ENCODE data around the gene CDH23.

CDH23 gene

GRCh38 chr10:71632200-71632820 is 235.6 kb downstream of the CDH23 start:
- H3K9ac ChIP-seq (ENCODE audit: low read length) = no peak overlapping the region
- no peaks in the 10 kb centered on the region for H3K4me1 ChIP-seq (ENCODE audit: insufficient read depth, low read length)
- H3K9me3 ChIP-seq (ENCODE audit: low read length) = no peaks in the 10 kb centered on the region
- H3K27me3 ChIP-seq (ENCODE audit: control insufficient read depth in 1 of 2, insufficient read depth in 2 of 2, low read length in 2 of 2) = no peaks in the 10 kb centered on the region
- H3K4me3 ChIP-seq (ENCODE audit: low read depth in 1 of 2, low read length in 2 of 2) = no peak overlapping the region
- no peak overlapping the region for H3K27ac ChIP-seq (ENCODE audit: low read depth, low read length)
- no peaks in the 10 kb centered on the region for H3K36me3 ChIP-seq (ENCODE audit: insufficient read depth, low read length)

- H3K9me3 ChIP-seq (ENCODE audit: low read length) = no peaks in the 10 kb centered on the region
- no peaks in the 10 kb centered on the region for H3K27me3 ChIP-seq (ENCODE audit: control insufficient read depth in 1 of 2, insufficient read depth in 2 of 2, low read length in 2 of 2)
- no peak overlapping the region for H3K27ac ChIP-seq (ENCODE audit: low read depth, low read length)
- no peaks in the 10 kb centered on the region for H3K4me1 ChIP-seq (ENCODE audit: insufficient read depth, low read length)
- H3K4me3 ChIP-seq (ENCODE audit: low read depth in 1 of 2, low read length in 2 of 2) = no peak overlapping the region
- H3K9ac ChIP-seq (ENCODE audit: low read length) = no peak overlapping the region
- no peaks in the 10 kb centered on the region for H3K36me3 ChIP-seq (ENCODE audit: insufficient read depth, low read length)
These were observed 236.3 kb downstream of the CDH23 start for GRCh38 chr10:71632896-71633600.

GRCh38 chr10:71633920-71634319 is 237.2 kb downstream of the CDH23 start:
- Histone ChIP-seq H3K27me3 (ENCODE audit: control insufficient read depth in 1 of 2, insufficient read depth in 2 of 2, low read length in 2 of 2) (no peaks in the 10 kb centered on the region), H3K9ac (ENCODE audit: low read length) (no peak overlapping the region), H3K36me3 (ENCODE audit: insufficient read depth, low read length) (no peaks in the 10 kb centered on the region), H3K4me3 (ENCODE audit: low read depth in 1 of 2, low read length in 2 of 2) (no peak overlapping the region), H3K9me3 (ENCODE audit: low read length) (no peaks in the 10 kb centered on the region), H3K27ac (ENCODE audit: low read depth, low read length) (no peak overlapping the region), H3K4me1 (ENCODE audit: insufficient read depth, low read length) (no peaks in the 10 kb centered on the region)

- no peak overlapping the region for H3K27ac ChIP-seq (ENCODE audit: low read depth, low read length)
- H3K27me3 ChIP-seq (ENCODE audit: control insufficient read depth in 1 of 2, insufficient read depth in 2 of 2, low read length in 2 of 2) = no peaks in the 10 kb centered on the region
- no peak overlapping the region for H3K4me3 ChIP-seq (ENCODE audit: low read depth in 1 of 2, low read length in 2 of 2)
- H3K36me3 ChIP-seq (ENCODE audit: insufficient read depth, low read length) = no peaks in the 10 kb centered on the region
- no peak overlapping the region for H3K9ac ChIP-seq (ENCODE audit: low read length)
- H3K9me3 ChIP-seq (ENCODE audit: low read length) = no peaks in the 10 kb centered on the region
- H3K4me1 ChIP-seq (ENCODE audit: insufficient read depth, low read length) = no peaks in the 10 kb centered on the region
These were observed 237.9 kb downstream of the CDH23 start for GRCh38 chr10:71634531-71635164.

GRCh38 chr10:71635251-71635866 is 238.6 kb downstream of the CDH23 start:
- H3K9ac ChIP-seq (ENCODE audit: low read length) = no peak overlapping the region
- no peaks in the 10 kb centered on the region for H3K36me3 ChIP-seq (ENCODE audit: insufficient read depth, low read length)
- H3K27me3 ChIP-seq (ENCODE audit: control insufficient read depth in 1 of 2, insufficient read depth in 2 of 2, low read length in 2 of 2) = no peaks in the 10 kb centered on the region
- H3K4me3 ChIP-seq (ENCODE audit: low read depth in 1 of 2, low read length in 2 of 2) = no peak overlapping the region
- no peaks in the 10 kb centered on the region for H3K4me1 ChIP-seq (ENCODE audit: insufficient read depth, low read length)
- no peaks in the 10 kb centered on the region for H3K9me3 ChIP-seq (ENCODE audit: low read length)
- H3K27ac ChIP-seq (ENCODE audit: low read depth, low read length) = no peak overlapping the region

- H3K27me3 ChIP-seq (ENCODE audit: control insufficient read depth in 1 of 2, insufficient read depth in 2 of 2, low read length in 2 of 2) = no peaks in the 10 kb centered on the region
- no peak overlapping the region for H3K27ac ChIP-seq (ENCODE audit: low read depth, low read length)
- H3K4me1 ChIP-seq (ENCODE audit: insufficient read depth, low read length) = no peaks in the 10 kb centered on the region
These were observed 239.1 kb downstream of the CDH23 start for GRCh38 chr10:71635867-71636266.

GRCh38 chr10:71636588-71636987 is 239.9 kb downstream of the CDH23 start:
- H3K4me1 ChIP-seq (ENCODE audit: insufficient read depth, low read length) = no peaks in the 10 kb centered on the region
- no peaks in the 10 kb centered on the region for H3K36me3 ChIP-seq (ENCODE audit: insufficient read depth, low read length)
- H3K9ac ChIP-seq (ENCODE audit: low read length) = no peak overlapping the region
- H3K27ac ChIP-seq (ENCODE audit: low read depth, low read length) = no peak overlapping the region
- H3K27me3 ChIP-seq (ENCODE audit: control insufficient read depth in 1 of 2, insufficient read depth in 2 of 2, low read length in 2 of 2) = no peaks in the 10 kb centered on the region
- H3K4me3 ChIP-seq (ENCODE audit: low read depth in 1 of 2, low read length in 2 of 2) = no peak overlapping the region
- H3K9me3 ChIP-seq (ENCODE audit: low read length) = no peaks in the 10 kb centered on the region

More at GRCh38 chr10:71635867-71636266, 239.1 kb downstream of the CDH23 start:
- no peak overlapping the region for H3K4me3 ChIP-seq (ENCODE audit: low read depth in 1 of 2, low read length in 2 of 2)
- no peaks in the 10 kb centered on the region for H3K36me3 ChIP-seq (ENCODE audit: insufficient read depth, low read length)
- H3K9me3 ChIP-seq (ENCODE audit: low read length) = no peaks in the 10 kb centered on the region
- H3K9ac ChIP-seq (ENCODE audit: low read length) = no peak overlapping the region

- Histone ChIP-seq H3K27me3 (ENCODE audit: control insufficient read depth in 1 of 2, insufficient read depth in 2 of 2, low read length in 2 of 2) (no peaks in the 10 kb centered on the region), H3K4me3 (ENCODE audit: low read depth in 1 of 2, low read length in 2 of 2) (no peak overlapping the region), H3K36me3 (ENCODE audit: insufficient read depth, low read length) (no peaks in the 10 kb centered on the region), H3K27ac (ENCODE audit: low read depth, low read length) (no peak overlapping the region), H3K9ac (ENCODE audit: low read length) (no peak overlapping the region), H3K4me1 (ENCODE audit: insufficient read depth, low read length) (no peaks in the 10 kb centered on the region), H3K9me3 (ENCODE audit: low read length) (no peaks in the 10 kb centered on the region)
These were observed 240.6 kb downstream of the CDH23 start for GRCh38 chr10:71637305-71637704.

GRCh38 chr10:71638064-71638821 is 241.5 kb downstream of the CDH23 start:
- H3K9me3 ChIP-seq (ENCODE audit: low read length) = no peaks in the 10 kb centered on the region
- H3K4me3 ChIP-seq (ENCODE audit: low read depth in 1 of 2, low read length in 2 of 2) = no peak overlapping the region
- H3K9ac ChIP-seq (ENCODE audit: low read length) = no peak overlapping the region
- H3K27me3 ChIP-seq (ENCODE audit: control insufficient read depth in 1 of 2, insufficient read depth in 2 of 2, low read length in 2 of 2) = no peaks in the 10 kb centered on the region
- no peak overlapping the region for H3K27ac ChIP-seq (ENCODE audit: low read depth, low read length)
- no peaks in the 10 kb centered on the region for H3K36me3 ChIP-seq (ENCODE audit: insufficient read depth, low read length)
- no peaks in the 10 kb centered on the region for H3K4me1 ChIP-seq (ENCODE audit: insufficient read depth, low read length)

GRCh38 chr10:71638822-71639719 is 242.4 kb downstream of the CDH23 start:
- no peak overlapping the region for H3K27ac ChIP-seq (ENCODE audit: low read depth, low read length)
- no peaks in the 10 kb centered on the region for H3K27me3 ChIP-seq (ENCODE audit: control insufficient read depth in 1 of 2, insufficient read depth in 2 of 2, low read length in 2 of 2)
- H3K36me3 ChIP-seq (ENCODE audit: insufficient read depth, low read length) = no peaks in the 10 kb centered on the region
- H3K9ac ChIP-seq (ENCODE audit: low read length) = no peak overlapping the region
- no peaks in the 10 kb centered on the region for H3K4me1 ChIP-seq (ENCODE audit: insufficient read depth, low read length)
- no peak overlapping the region for H3K4me3 ChIP-seq (ENCODE audit: low read depth in 1 of 2, low read length in 2 of 2)
- no peaks in the 10 kb centered on the region for H3K9me3 ChIP-seq (ENCODE audit: low read length)
